ENCODE results near the gene SVOPL. TPM values are rescaled to one million over a fixed set of nuclear protein-coding genes. Genes with fewer than 3 reads are reported as not detected.

SVOPL gene
- total RNA-seq, 2 experiments from 2014 or later = not detected

- POLR2A ChIA-PET = no interaction called here
- Mint-ChIP-seq H3K27ac (no peak overlapping the region), H3K27me3 (no peaks in the 10 kb centered on the region), H3K4me1 (ENCODE audit: low read depth) (no peaks in the 10 kb centered on the region), H3K9me3 (peaks cover 30% of the 10 kb centered on the region), H3K4me3 (no peak overlapping the region), H3K36me3 (ENCODE audit: low read depth) (peaks cover 100% of the 10 kb centered on the region)
- H3K27ac ChIP-seq (ENCODE audit: low read depth in 1 of 2, low read length in 2 of 2) = no peak overlapping the region
- CTCF ChIA-PET = no interaction called here
- H3K36me3 ChIP-seq (ENCODE audit: insufficient read depth, low read length) = peaks cover 97% of the 10 kb centered on the region
- no peak for TF ChIP-seq CTCF (IDR thresholded peaks at IDR 0.05)
- no peak overlapping the region for H3K4me3 ChIP-seq (ENCODE audit: low read length)
- DNase-seq (no peak), ATAC-seq (ENCODE audit: poor library complexity) (no peak)
- H3K27me3 ChIP-seq (ENCODE audit: control insufficient read depth in 1 of 2, insufficient read depth in 2 of 2, low read length in 2 of 2) = no peaks in the 10 kb centered on the region
- H3K9me3 ChIP-seq (ENCODE audit: control insufficient read depth in 1 of 2, insufficient read depth in 1 of 2, low read length in 2 of 2) = peaks cover 33 to 62% of the 10 kb centered on the region in 2 experiments
- no peaks in the 10 kb centered on the region for H3K4me1 ChIP-seq (ENCODE audit: insufficient read depth, low read length)
- intact Hi-C loops (cut with DNase I, micrococcal nuclease) = no loop called here
These were observed 141.7 kb downstream of the SVOPL start for GRCh38 chr7:138559448-138559847.

GRCh38 chr7:138556771-138557484, 144.2 kb downstream of the SVOPL start:
- ATAC-seq (ENCODE audit: poor library complexity) = no peak
- Mint-ChIP-seq H3K4me1 (ENCODE audit: low read depth) (no peaks in the 10 kb centered on the region), H3K27me3 (no peaks in the 10 kb centered on the region), H3K36me3 (ENCODE audit: low read depth) (peaks cover 99% of the 10 kb centered on the region), H3K4me3 (no peak overlapping the region), H3K9me3 (peaks cover 22% of the 10 kb centered on the region), H3K27ac (no peak overlapping the region)
- H3K4me1 ChIP-seq (ENCODE audit: insufficient read depth, low read length) = no peaks in the 10 kb centered on the region
- H3K36me3 ChIP-seq (ENCODE audit: insufficient read depth, low read length) = peaks cover 97% of the 10 kb centered on the region
- no peak overlapping the region for H3K27ac ChIP-seq (ENCODE audit: low read depth in 1 of 2, low read length in 2 of 2)
- no peak for DNase-seq
- POLR2A ChIA-PET = interaction anchor here (0.6 kb wide), 1 partner anchor 331 kb away, joined by 3 read pairs; no protein-coding TSS in a partner anchor
- H3K9me3 ChIP-seq (ENCODE audit: control insufficient read depth in 1 of 2, insufficient read depth in 1 of 2, low read length in 2 of 2) = peaks cover 23 to 44% of the 10 kb centered on the region in 2 experiments
- no peak overlapping the region for H3K4me3 ChIP-seq (ENCODE audit: low read length)
- TF ChIP-seq CTCF (IDR thresholded peaks at IDR 0.05) = no peak
- no peaks in the 10 kb centered on the region for H3K27me3 ChIP-seq (ENCODE audit: control insufficient read depth in 1 of 2, insufficient read depth in 2 of 2, low read length in 2 of 2)
- intact Hi-C loops (cut with DNase I, micrococcal nuclease) = no loop called here
- CTCF ChIA-PET = no interaction called here

GRCh38 chr7:138555684-138556083, 145.5 kb downstream of the SVOPL start:
- TF ChIP-seq CTCF (IDR thresholded peaks at IDR 0.05) = no peak
- H3K9me3 Mint-ChIP-seq = peaks cover 21% of the 10 kb centered on the region
- peaks cover 99% of the 10 kb centered on the region for H3K36me3 Mint-ChIP-seq (ENCODE audit: low read depth)
- Histone ChIP-seq H3K27ac (ENCODE audit: low read depth in 1 of 2, low read length in 2 of 2) (no peak overlapping the region), H3K4me1 (ENCODE audit: insufficient read depth, low read length) (no peaks in the 10 kb centered on the region), H3K36me3 (ENCODE audit: insufficient read depth, low read length) (peaks cover 97% of the 10 kb centered on the region), H3K9me3 (ENCODE audit: control insufficient read depth in 1 of 2, insufficient read depth in 1 of 2, low read length in 2 of 2) (peaks cover 23 to 44% of the 10 kb centered on the region in 2 experiments), H3K4me3 (ENCODE audit: low read length) (no peak overlapping the region), H3K27me3 (ENCODE audit: control insufficient read depth in 1 of 2, insufficient read depth in 2 of 2, low read length in 2 of 2) (no peaks in the 10 kb centered on the region)
- intact Hi-C loops (cut with DNase I, micrococcal nuclease) = no loop called here
- ChIA-PET CTCF (no interaction called here), POLR2A (no interaction called here)
- H3K27me3 Mint-ChIP-seq = no peaks in the 10 kb centered on the region
- no peak overlapping the region for H3K27ac Mint-ChIP-seq
- H3K4me3 Mint-ChIP-seq = no peak overlapping the region
- no peaks in the 10 kb centered on the region for H3K4me1 Mint-ChIP-seq (ENCODE audit: low read depth)
- ATAC-seq (ENCODE audit: poor library complexity) = no peak
- no peak for DNase-seq

All from CD4-positive, alpha-beta T cell (primary cell).